T-helper 1 cell treated with Interleukin-12 subunit alpha and Interleukin-12 subunit beta and Interleukin-4 antibody, amounts not matched to agents 30 ng/mL and 1 ng/mL, for 36 hours (primary cell): ENCODE results near the gene LAMA3. TPM values are rescaled to one million over a fixed set of nuclear protein-coding genes. Genes with fewer than 3 reads are reported as not detected.

ENCODE experiments used
- intact Hi-C: fragments of 100-400 bp; cut with micrococcal nuclease; formaldehyde crosslinking; loops from one replicate; pipeline ENCODE4 v1.15.1; 2024
- total RNA-seq: library from RNA; stranded (reverse); gene quantifications from 2 replicates; pipeline ENCODE4 v1.2.3, GENCODE V29; 2022

The LAMA3 gene
- total RNA-seq, 1 donor from 2014 or later = not detected

GRCh38 chr18:23868136-23868785, 179.0 kb downstream of the LAMA3 start:
- intact Hi-C loops = no loop called here

DNA sequence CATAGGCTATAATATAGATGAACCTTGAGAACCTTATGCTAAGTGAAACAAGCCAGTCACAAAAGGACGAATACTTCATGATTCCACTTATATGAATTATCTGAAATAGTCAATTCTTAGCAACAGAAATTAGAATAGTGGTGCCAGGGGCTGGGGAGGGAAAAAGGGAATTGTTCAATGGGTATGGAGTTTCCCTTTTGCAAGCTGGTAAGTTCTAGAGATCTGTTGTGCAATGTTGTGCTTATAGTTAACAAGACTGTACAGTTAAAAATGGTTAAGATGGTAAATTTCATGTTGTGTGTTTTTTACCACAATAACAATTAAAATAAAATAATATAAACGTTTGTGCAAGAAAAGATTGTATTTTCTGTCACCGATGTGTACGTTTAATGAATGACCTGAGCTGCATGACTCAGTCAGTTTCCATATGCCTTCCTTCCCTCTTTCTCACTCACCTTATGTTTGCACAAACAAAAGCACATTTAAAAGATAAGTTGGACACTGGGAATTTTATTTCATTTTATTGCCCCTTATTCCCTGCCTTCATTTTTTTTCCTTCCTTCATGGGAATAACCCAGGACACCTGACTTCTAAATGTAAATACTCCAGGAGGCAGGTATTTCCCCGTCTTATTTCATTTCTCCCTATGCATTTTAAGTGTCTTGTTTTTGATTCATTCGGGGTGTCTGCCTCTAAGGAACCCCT, 181.6 kb downstream of the LAMA3 start:
- intact Hi-C loops = no loop called here

DNA sequence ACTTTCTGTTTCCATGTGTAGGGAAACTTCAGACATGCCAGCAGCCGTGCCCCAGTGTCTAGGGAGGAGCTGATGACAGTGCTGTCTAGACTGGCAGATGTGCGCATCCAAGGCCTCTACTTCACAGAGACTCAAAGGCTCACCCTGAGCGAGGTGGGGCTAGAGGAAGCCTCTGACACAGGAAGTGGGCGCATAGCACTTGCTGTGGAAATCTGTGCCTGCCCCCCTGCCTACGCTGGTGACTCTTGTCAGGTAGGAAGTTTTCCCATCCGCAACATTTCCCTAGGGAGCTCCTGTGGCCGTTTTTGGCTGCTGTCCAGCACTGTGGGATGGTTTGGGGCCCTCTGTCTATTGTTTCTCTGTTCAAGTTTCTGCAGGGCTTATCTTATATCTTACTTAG, 182.2 kb downstream of the LAMA3 start:
- intact Hi-C loops = no loop called here

- intact Hi-C loops = no loop called here
Measured at GRCh38 chr18:23872701-23873550, 183.7 kb downstream of the LAMA3 start.

DNA sequence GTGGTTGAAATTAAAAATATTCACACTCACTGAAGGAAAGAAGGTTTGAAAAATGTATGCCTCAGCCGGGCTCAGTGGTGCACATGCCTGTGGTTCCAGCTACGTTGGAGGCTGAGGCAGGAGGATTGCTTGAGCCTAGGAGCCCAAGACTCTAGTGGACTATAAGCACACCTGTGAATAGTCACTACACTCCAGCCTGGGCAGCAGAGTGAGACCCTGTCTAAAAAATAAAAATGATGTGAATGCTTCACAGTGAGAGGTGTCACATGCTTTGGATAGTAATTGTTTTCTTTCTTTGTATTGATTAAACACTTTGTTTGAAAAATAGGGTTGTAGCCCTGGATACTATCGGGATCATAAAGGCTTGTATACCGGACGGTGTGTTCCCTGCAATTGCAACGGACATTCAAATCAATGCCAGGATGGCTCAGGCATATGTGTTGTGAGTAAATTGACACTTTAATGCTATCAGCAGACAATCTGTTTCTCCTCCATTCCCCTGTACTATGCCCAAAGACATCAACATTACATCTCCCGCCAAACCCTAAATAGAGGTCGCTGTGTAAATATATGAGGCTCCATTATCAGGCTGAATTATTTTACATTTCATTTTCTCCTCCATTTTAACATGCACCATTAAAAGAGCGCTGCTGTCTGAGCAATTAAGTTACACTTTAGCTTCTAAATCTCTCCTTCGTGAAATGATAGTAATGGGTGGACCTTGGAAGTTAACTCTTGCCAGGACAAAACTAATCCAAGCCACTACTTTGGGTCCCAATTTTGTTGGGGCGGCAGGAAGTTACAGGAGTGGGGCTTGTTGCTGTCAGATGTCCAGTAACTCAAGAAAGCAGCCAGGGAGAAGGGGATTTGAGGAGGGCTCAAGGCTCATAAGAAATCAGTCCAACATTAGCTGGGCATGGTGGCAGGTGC, 187.0 kb downstream of the LAMA3 start:
- intact Hi-C loops = no loop called here

- intact Hi-C loops = no loop called here
Measured at GRCh38 chr18:23876921-23877320, 187.7 kb downstream of the LAMA3 start.

DNA sequence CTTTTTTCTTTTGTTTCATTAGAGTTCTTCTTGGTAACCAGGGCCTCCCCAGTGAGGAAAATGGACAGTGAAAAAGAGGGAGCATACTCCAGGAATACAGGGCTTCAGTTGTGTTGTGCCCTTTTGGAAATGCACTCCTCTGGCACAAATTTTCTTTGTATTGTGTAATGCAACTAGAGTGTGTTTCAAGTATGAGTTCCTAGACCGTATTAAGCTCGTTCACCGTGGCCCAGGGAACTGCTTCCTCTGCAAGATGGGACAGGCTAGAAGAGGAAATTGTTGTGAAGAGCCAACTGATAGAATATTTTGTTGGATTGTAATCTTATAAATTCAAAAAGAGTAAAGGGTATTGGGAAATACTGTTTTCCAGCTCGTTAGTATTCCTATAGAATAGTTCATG, 188.1 kb downstream of the LAMA3 start:
- intact Hi-C loops = no loop called here

GRCh38 chr18:23878336-23878900, 189.2 kb downstream of the LAMA3 start:
- intact Hi-C loops = no loop called here

- intact Hi-C loops = no loop called here
Measured at GRCh38 chr18:23879126-23879525, 189.9 kb downstream of the LAMA3 start.

- intact Hi-C loops = no loop called here
Measured at GRCh38 chr18:23879544-23879943, 190.3 kb downstream of the LAMA3 start.

DNA sequence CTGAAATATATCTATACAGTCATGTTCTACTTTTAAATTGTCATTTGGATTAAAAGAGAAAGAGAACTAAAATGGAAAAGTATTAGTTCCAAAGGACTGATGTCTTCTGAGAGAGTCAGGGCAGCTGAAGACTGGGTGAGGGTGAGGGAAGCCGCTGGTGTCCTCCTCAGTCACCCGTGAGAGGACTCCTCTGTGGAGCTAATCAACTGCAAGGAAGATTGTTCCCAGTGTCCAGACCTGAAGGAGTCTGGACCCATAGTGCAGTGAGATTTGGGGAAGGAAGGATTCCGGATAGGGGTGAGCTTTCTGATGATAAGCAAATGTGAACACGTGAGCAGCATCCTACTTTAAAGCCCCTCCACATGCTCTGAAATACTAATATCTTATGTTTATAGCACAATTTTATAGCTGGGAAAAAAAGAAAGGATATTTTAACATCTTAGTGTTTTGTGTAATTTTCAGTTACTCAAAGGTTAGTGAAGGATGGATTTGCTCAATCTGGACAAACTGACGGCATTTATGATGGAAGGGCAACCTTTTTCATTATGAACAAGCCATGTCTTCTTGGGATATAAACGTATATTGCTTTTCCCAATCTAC, 190.8 kb downstream of the LAMA3 start:
- intact Hi-C loops = no loop called here

- intact Hi-C loops = no loop called here
Measured at GRCh38 chr18:23880931-23881617, 191.8 kb downstream of the LAMA3 start.

GRCh38 chr18:23881778-23882177, 192.5 kb downstream of the LAMA3 start:
- intact Hi-C loops = no loop called here

DNA sequence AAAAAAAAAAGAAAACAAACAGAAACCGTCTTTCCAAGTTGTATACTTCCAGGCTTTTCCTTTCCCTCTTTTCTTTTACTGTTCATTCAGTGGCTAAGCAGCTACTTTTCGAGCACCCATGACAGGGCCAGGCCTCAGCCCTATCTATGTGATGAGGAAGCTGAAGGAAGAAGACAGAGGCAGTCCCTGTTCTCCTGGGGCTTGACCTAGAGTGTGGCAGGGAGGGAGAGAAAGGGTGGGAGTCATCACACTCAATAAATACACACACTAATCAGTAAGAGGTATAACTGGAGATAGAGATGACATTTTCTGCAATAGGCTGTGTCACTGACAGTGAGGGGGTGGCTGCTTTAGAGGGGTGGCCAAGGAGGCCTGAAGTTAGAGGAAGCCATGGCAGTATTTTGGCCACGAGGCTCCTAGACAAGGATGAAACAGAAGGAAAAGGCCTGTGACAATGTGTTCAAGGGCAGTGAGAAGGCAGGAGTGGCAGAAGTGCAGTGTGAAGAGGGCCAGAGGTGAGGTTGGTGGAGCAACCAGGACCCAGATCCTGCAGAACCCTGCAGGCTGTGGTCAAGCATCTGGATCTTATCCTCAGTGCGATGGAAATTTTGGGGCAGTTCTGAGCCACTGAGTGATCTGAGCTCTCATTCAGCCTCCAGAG, 193.5 kb downstream of the LAMA3 start:
- intact Hi-C loops = no loop called here

GRCh38 chr18:23883277-23883790, 194.1 kb downstream of the LAMA3 start:
- intact Hi-C loops = no loop called here

DNA sequence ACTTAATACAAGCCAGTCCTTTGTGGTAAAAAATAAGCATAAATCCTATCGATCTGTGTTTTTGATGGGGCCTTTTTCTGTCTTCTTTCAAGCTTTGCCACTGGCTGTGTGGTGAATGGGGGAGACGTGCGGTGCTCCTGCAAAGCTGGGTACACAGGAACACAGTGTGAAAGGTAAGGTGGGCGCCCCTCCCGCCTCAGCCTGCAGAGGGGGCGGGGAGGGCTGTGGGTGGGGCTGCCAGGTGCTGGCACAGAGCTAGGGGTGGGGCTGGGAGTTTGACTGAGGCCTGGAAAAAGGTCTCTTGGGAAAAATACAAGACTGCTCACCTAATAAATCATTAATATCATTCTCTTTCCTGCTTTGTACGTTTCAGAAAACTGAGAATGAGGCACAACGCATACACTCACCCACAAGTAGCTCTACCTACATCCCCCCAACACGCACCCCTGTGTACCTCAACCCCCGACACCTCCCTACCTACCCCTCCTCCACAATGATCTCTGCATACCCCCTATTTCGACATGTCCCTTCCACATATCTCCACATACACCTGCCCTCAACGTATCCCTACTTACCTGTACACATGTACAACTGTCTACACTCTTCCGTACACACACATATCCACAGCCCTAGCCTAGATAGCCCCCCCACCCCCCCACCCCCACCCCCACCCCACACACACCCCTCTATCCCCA, 195.6 kb downstream of the LAMA3 start:
- intact Hi-C loops = loop anchor here (5.0 kb wide), 1 partner anchor 842 kb away; no protein-coding TSS in a partner anchor

DNA sequence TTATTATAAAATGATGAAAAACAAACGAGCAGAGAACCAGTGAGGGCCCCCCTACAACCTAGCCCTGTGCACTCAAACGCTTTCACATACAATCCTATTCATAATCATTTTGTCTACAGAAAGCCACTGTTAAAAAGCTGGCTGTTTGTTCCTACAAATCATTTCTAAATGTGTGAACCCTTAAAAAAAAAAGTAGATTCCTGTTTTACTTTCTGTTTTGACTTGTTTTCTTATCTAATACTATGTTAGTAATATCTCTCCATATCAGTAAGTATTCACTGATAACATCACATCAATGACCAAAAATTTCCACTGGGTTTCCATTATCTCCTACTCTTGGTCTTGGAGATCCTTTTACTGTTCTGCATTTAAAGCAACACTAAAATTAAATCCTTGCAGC, 196.5 kb downstream of the LAMA3 start:
- intact Hi-C loops = loop anchor here (1.0 to 5.0 kb wide), 2 partner anchors 57 to 842 kb away; no protein-coding TSS in a partner anchor

DNA sequence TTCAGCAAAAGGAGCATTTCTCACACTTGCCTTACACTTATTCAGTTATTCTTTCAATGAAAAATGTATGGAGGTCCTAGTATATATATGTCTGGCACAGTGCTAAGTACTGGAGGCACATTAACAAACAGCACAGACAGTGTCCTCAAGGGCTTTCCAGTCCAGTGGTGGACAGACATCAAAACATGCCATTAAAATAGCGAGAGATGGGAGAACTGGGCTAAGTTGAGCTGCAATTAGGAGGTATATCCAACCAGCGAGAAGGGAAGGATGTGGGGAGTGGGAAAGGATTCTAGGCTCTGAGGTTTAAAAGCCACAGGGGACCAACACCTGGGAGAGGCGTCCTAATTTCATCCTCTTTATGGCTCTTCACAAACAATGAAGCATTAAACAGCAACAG, 197.8 kb downstream of the LAMA3 start:
- intact Hi-C loops = loop anchor here (5.0 kb wide), 1 partner anchor 840 kb away; no protein-coding TSS in a partner anchor
